Suprapubic skin (tissue), 4 donors: ENCODE measurements around the gene MAPRE2. TPM values are rescaled to one million over a fixed set of nuclear protein-coding genes. Genes with fewer than 3 reads are reported as not detected.

Experiments
- DNase-seq, 2 donors: peaks; one replicate each; pipeline ENCODE4 v3.0.0-alpha.2; 2019; ENCODE audit warnings: low spot score in 2 of 2
- H3K27ac ChIP-seq: fragments of 200-600 bp; sonication (generic); one replicate; pipeline ENCODE4 v1.5.1; 2019
- H3K27me3 ChIP-seq: fragments of 200-600 bp; sonication (generic); one replicate; pipeline ENCODE4 v1.5.1; 2019
- H3K36me3 ChIP-seq: fragments of 200-600 bp; sonication (generic); one replicate; pipeline ENCODE4 v1.5.1; 2019
- H3K4me1 ChIP-seq: fragments of 200-600 bp; sonication (generic); one replicate; pipeline ENCODE4 v1.5.1; 2019
- H3K4me3 ChIP-seq: fragments of 200-600 bp; sonication (generic); one replicate; pipeline ENCODE4 v1.5.1; 2019; ENCODE audit warnings: mild to moderate bottlenecking
- H3K9me3 ChIP-seq: fragments of 200-600 bp; sonication (generic); one replicate; pipeline ENCODE4 v1.5.1; 2019
- EP300 ChIP-seq: sonication (generic); formaldehyde crosslinking; IDR thresholded peaks from one replicate; pipeline ENCODE4 v1.6.1; 2017; ENCODE audit warnings: antibody characterized with exemption
- POLR2A ChIP-seq, 2 donors: fragments of 450-650 bp; IDR thresholded peaks; one replicate each; pipeline ENCODE4 v1.6.1; 2017; ENCODE audit warnings: antibody characterized with exemption in 2 of 2, mild to moderate bottlenecking in 2 of 2, moderate library complexity in 2 of 2
- POLR2AphosphoS5 ChIP-seq, 3 donors: sonication (generic); formaldehyde crosslinking; IDR thresholded peaks; one replicate each; pipeline ENCODE4 v1.6.1; 2017; ENCODE audit warnings: antibody characterized with exemption in 3 of 3
- WGBS: methylation state at CpG from one replicate; pipeline ENCODE4 v1.1.5; 2018; 5-methylcytosine and 5-hydroxymethylcytosine counted together
- total RNA-seq, 4 donors: library from RNA; depleted of rRNA; stranded (reverse); fragments of >200 nt; gene quantifications; one replicate each; pipeline ENCODE4 v1.1.0, GENCODE V29; 2016
- TF ChIP-seq, protein P1 (sequence below), 2 donors: fragments of 200-600 bp in 1 of 2; fragments of 450-650 bp in 1 of 2; sonication (generic) in 1 of 2; IDR thresholded peaks; one replicate each; pipeline ENCODE4 v1.5.1; 2016 to 2019; ENCODE audit warnings: antibody characterized with exemption in 2 of 2, mild to moderate bottlenecking in 1 of 2, moderate library complexity in 1 of 2

MAPRE2 gene
- total RNA-seq, 4 donors from 2014 or later, result 29.9 to 51.2 (median 37.2) TPM

DNA sequence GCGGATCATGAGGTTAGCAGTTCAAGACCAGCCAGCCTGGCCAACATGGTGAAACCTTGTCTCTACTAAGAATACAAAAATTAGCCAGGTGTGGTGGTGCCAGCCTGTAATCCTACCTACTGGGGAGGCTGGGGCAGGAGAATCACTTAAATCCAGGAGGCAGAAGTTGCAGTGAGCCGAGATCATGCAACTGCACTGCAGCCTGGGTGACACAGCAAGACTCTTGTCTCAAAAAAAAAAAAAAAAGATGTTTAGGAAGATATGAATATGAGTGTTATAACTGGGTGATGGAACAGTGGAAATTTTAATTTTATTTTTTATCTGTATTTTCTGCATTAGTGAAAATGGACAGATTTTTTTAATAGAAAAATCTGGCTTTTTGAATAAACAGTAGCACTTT, 14.5 kb downstream of the MAPRE2 start:
- DNase-seq, result no peak
- H3K9me3 ChIP-seq, result no peaks in the 10 kb centered on the region
- peaks cover 13% of the 10 kb centered on the region for H3K4me1 ChIP-seq
- H3K27me3 ChIP-seq, result no peaks in the 10 kb centered on the region
- TF ChIP-seq EP300 (no peak), POLR2AphosphoS5 (IDR thresholded peaks at IDR 0.05) (no peak), POLR2A (IDR thresholded peaks at IDR 0.05) (no peak)
- TF ChIP-seq, protein P1, sequence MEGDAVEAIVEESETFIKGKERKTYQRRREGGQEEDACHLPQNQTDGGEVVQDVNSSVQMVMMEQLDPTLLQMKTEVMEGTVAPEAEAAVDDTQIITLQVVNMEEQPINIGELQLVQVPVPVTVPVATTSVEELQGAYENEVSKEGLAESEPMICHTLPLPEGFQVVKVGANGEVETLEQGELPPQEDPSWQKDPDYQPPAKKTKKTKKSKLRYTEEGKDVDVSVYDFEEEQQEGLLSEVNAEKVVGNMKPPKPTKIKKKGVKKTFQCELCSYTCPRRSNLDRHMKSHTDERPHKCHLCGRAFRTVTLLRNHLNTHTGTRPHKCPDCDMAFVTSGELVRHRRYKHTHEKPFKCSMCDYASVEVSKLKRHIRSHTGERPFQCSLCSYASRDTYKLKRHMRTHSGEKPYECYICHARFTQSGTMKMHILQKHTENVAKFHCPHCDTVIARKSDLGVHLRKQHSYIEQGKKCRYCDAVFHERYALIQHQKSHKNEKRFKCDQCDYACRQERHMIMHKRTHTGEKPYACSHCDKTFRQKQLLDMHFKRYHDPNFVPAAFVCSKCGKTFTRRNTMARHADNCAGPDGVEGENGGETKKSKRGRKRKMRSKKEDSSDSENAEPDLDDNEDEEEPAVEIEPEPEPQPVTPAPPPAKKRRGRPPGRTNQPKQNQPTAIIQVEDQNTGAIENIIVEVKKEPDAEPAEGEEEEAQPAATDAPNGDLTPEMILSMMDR (IDR thresholded peaks at IDR 0.05), result no peak
- H3K4me3 ChIP-seq, result no peak overlapping the region
- 93% methylated on average over 2 of the region's 2 CpGs for WGBS
- H3K27ac ChIP-seq, result no peak overlapping the region
- H3K36me3 ChIP-seq, result no peaks in the 10 kb centered on the region

DNA sequence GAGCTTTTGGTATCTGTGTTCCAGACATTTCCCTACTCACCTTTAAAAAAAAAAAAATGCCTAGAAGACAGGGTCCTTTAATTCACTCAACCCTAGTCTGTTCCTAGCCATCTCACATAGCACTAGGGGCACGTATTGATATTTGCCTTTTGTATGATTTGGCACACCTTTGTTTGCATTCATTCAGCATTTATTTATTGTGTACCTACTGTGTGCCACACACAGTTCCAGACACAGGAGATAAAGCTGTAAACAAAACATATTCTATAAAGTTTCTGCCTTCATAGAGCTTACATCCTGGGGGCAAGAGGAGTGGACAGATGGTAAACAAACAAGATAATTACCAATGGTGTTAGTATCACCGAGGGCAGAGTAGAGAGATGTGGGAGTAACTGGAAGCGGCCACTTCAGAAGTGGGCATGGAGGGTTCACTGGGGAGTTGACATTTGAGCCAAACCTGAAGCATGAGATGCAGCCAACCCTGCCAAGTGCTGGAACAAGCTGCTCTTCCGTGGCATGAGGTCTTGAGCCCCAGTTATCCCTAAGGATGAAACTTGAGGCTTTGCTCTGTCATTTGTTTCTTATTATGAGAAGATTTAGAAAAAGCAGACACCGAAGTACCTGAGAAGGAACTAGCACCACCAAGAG, 18.2 kb downstream of the MAPRE2 start:
- no peaks in the 10 kb centered on the region for H3K36me3 ChIP-seq
- no peaks in the 10 kb centered on the region for H3K27me3 ChIP-seq
- no peaks in the 10 kb centered on the region for H3K4me1 ChIP-seq
- no peaks in the 10 kb centered on the region for H3K9me3 ChIP-seq
- H3K27ac ChIP-seq, result no peak overlapping the region
- no peak overlapping the region for H3K4me3 ChIP-seq
- 88% methylated on average over 5 of the region's 5 CpGs for WGBS
- no peak for DNase-seq
- TF ChIP-seq EP300 (no peak), POLR2AphosphoS5 (IDR thresholded peaks at IDR 0.05) (no peak), POLR2A (IDR thresholded peaks at IDR 0.05) (no peak)
- TF ChIP-seq, protein P1 (IDR thresholded peaks at IDR 0.05), result no peak

DNA sequence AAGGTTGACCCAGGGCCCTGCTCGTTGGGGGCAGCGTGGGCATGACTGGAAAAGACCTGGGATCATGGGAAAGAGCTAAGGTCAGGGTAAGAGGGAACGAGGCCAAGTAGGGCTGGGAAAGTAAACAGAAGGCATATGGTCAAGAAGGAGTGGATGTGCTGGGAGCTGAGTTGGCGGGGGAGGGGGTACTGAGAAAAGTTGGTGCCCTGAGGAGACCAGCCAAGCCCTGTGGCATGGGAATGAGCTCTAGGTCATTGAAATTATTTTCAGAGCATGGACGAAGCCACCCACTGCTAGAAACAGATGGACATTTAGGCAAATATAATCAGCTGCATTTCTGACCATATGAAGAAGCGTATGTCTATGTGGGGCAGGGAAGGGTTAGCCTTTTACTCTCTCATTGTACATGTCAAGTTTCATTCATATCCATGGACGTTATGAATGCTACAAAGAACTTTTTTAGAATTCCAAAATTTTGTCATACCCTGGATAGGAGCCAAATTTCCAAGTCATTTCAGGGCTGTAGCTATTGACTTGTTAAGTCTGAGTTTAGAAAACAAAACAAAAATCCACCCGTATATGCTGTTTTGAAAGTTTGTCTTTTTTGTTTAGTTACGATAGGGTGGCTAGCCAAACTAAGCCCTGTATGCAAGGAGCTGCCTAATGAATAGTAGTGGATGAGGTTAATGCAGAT, 19.1 kb downstream of the MAPRE2 start:
- Histone ChIP-seq H3K36me3 (no peaks in the 10 kb centered on the region), H3K4me1 (no peaks in the 10 kb centered on the region), H3K27ac (no peak overlapping the region), H3K27me3 (no peaks in the 10 kb centered on the region), H3K4me3 (no peak overlapping the region), H3K9me3 (no peaks in the 10 kb centered on the region)
- TF ChIP-seq, protein P1 (IDR thresholded peaks at IDR 0.05), result no peak
- TF ChIP-seq POLR2A (IDR thresholded peaks at IDR 0.05), result no peak
- no peak for TF ChIP-seq EP300
- no peak for TF ChIP-seq POLR2AphosphoS5 (IDR thresholded peaks at IDR 0.05)
- WGBS, result 73% methylated on average over 9 of the region's 9 CpGs
- DNase-seq, result no peak

DNA sequence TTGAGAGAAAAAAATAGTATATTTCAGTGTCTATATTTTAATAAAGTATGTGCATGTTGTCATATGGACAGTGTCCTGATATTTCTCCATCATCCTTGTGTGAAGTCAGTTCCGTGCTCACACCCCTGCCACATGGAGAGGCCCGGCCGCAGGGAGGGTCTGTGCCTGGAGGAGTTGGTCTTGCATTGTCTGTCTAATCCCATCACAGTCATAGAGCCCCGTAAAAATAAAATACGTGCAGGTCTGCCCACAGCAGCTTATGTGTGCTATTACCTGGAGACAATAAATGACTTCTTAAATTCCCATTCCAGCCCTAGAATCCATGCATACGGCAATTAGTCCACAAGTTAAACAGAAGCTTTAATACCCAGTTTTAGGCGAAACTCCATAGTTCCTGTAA, 20.1 kb downstream of the MAPRE2 start:
- Histone ChIP-seq H3K27me3 (no peaks in the 10 kb centered on the region), H3K9me3 (no peaks in the 10 kb centered on the region), H3K4me1 (no peaks in the 10 kb centered on the region), H3K4me3 (no peak overlapping the region), H3K27ac (no peak overlapping the region), H3K36me3 (no peaks in the 10 kb centered on the region)
- WGBS, result 92% methylated on average over 7 of the region's 7 CpGs
- no peak for DNase-seq
- TF ChIP-seq EP300 (no peak), POLR2A (IDR thresholded peaks at IDR 0.05) (no peak), POLR2AphosphoS5 (IDR thresholded peaks at IDR 0.05) (no peak)
- TF ChIP-seq, protein P1 (IDR thresholded peaks at IDR 0.05), result no peak

DNA sequence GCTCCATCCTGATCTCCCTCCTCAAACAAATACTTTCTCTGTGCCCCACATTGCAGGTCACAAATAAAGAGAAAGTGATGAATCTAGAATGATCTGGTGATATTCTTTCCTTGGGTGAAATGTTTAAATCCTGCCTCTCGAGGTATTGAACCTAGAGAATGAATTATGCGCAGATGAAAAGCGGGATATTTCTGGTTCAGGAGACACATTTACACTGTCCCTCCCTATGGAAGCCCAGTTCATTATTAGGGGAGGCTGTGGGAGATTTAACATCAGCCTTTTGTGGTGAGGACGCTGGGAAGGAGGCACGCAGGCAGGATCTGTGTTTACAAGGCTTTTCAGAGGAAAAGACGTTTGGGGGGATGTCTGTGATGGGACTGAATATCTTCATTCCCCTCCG, 20.6 kb downstream of the MAPRE2 start:
- H3K9me3 ChIP-seq, result no peaks in the 10 kb centered on the region
- no peaks in the 10 kb centered on the region for H3K27me3 ChIP-seq
- H3K36me3 ChIP-seq, result no peaks in the 10 kb centered on the region
- no peak for DNase-seq
- H3K27ac ChIP-seq, result no peak overlapping the region
- WGBS, result 87% methylated on average over 7 of the region's 7 CpGs
- no peaks in the 10 kb centered on the region for H3K4me1 ChIP-seq
- H3K4me3 ChIP-seq, result no peak overlapping the region
- TF ChIP-seq POLR2AphosphoS5 (IDR thresholded peaks at IDR 0.05) (no peak), EP300 (no peak), POLR2A (IDR thresholded peaks at IDR 0.05) (no peak)
- TF ChIP-seq, protein P1 (IDR thresholded peaks at IDR 0.05), result no peak
